ENCODE measurements around the gene KIF6.

Gene KIF6

DNA sequence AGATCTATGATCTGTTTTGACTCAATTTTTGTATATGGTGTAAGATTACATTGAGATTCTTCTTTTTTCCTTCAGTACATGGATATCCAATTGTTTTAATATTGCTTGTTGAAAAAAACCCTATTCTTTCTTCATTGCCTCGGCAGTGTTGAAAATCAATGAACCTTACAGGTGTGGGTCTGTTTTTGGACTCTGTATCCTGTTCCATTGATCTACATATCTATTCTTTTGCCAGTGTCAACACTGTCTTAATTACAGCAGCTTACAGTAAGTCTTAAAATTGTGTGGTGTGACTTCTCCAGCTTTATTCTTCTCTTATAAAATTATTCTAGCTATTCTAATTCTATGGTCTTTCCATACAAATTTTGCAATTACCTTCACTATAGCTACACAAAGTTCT is 320.9 kb downstream of the KIF6 start:
- DNase-seq (ENCODE audit: low read depth, low spot score) = no peak
- TF ChIP-seq, protein P1, sequence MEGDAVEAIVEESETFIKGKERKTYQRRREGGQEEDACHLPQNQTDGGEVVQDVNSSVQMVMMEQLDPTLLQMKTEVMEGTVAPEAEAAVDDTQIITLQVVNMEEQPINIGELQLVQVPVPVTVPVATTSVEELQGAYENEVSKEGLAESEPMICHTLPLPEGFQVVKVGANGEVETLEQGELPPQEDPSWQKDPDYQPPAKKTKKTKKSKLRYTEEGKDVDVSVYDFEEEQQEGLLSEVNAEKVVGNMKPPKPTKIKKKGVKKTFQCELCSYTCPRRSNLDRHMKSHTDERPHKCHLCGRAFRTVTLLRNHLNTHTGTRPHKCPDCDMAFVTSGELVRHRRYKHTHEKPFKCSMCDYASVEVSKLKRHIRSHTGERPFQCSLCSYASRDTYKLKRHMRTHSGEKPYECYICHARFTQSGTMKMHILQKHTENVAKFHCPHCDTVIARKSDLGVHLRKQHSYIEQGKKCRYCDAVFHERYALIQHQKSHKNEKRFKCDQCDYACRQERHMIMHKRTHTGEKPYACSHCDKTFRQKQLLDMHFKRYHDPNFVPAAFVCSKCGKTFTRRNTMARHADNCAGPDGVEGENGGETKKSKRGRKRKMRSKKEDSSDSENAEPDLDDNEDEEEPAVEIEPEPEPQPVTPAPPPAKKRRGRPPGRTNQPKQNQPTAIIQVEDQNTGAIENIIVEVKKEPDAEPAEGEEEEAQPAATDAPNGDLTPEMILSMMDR (IDR thresholded peaks at IDR 0.05; ENCODE audit: low read depth, low read length) = no peak
- no peak overlapping the region for H3K4me3 ChIP-seq (ENCODE audit: low read depth, low read length)
- in situ Hi-C loops (cut with HindIII; ENCODE audit: low sequenced_read_pairs) = no loop called here

DNA sequence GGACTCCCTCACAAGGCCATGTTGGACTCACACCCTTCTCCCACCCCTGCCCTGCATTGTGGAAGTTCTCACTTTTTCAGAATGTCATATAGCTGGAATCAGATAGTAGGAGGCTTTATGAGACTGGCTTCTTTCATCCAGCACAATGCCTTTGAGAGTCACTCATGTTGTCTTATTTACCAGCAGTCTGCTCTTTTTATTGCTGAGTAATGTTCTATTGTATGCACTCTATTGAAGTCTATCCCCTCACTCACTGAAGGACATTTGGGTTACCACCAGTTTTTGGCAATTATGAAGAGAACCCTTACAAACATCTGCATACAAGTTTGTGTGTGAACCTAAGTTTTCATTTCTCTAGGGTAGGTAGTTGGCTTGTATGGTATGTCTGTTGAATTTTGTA is 321.9 kb downstream of the KIF6 start:
- DNase-seq (ENCODE audit: low read depth, low spot score) = no peak
- TF ChIP-seq, protein P1 (IDR thresholded peaks at IDR 0.05; ENCODE audit: low read depth, low read length) = no peak
- H3K4me3 ChIP-seq (ENCODE audit: low read depth, low read length) = no peak overlapping the region
- in situ Hi-C loops (cut with HindIII; ENCODE audit: low sequenced_read_pairs) = no loop called here

DNA sequence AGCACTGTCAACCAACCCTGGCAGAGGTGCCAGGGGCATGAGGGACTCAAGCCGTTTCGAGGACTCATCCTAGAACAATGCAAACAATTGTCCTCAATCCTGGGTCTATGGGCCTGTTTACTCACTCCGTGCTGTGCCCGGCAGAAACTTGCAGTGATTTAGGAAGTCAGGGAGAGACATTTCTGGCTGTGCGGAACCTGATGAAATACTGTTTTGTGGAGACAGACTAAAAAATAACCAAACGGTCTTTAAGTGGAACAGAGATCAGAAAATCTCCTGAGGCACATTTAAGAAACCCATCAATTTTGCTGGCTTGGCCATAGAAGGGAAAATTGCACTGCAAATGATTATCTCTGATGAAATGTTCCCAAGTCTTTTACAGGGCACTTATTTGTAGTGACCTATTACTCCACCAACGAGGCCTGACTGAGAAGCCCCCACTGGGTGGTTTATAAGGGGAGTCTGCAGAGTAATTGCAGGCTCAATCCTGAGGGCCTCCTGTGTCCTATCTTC is 322.9 kb downstream of the KIF6 start:
- no peak overlapping the region for H3K4me3 ChIP-seq (ENCODE audit: low read depth, low read length)
- in situ Hi-C loops (cut with HindIII; ENCODE audit: low sequenced_read_pairs) = no loop called here
- DNase-seq (ENCODE audit: low read depth, low spot score) = no peak
- TF ChIP-seq, protein P1 (IDR thresholded peaks at IDR 0.05; ENCODE audit: low read depth, low read length) = no peak

DNA sequence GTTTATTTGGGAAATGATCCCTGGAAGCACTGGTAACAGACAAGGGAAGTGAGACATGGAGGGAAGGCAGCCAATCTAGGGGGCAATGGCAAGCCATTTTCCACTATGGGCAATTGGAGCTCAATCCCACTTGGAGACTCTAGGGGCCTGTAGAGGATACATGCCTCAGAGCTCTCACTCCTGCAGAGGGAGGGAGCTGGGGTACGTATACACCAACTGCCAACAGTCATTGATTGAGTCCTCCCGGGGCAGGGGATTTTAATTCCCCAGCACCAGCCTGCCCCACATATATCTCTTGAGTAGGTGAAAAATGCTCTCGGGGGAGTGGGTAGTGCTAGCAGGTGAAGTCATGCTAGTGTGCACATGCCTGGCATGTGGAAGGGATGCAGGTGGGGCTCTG is 323.8 kb downstream of the KIF6 start:
- DNase-seq (ENCODE audit: low read depth, low spot score) = no peak
- TF ChIP-seq, protein P1 (IDR thresholded peaks at IDR 0.05; ENCODE audit: low read depth, low read length) = no peak
- H3K4me3 ChIP-seq (ENCODE audit: low read depth, low read length) = no peak overlapping the region
- in situ Hi-C loops (cut with HindIII; ENCODE audit: low sequenced_read_pairs) = no loop called here

GRCh38 chr6:39400026-39400425 is 325.2 kb downstream of the KIF6 start:
- DNase-seq (ENCODE audit: low read depth, low spot score) = no peak
- TF ChIP-seq, protein P1 (IDR thresholded peaks at IDR 0.05; ENCODE audit: low read depth, low read length) = no peak
- in situ Hi-C loops (cut with HindIII; ENCODE audit: low sequenced_read_pairs) = no loop called here
- no peak overlapping the region for H3K4me3 ChIP-seq (ENCODE audit: low read depth, low read length)

DNA sequence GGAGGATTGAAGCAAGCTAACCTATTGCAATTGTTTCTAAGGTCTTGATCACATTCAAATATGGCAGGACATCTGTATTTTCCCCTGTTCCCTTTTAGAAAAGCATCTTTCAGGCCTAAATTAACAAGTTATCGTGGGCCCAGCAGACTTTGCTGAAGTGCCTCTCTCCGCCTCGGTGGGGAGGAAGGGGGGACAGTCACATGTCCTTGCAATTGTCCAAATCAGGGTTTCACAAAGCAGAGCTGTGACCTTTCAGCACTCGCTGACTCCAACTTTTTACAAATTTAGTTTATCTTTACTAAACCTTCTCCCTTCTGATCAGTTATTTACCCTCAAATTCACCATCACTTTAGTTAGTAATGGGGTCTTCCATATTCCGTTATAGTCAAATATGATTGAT is 328.4 kb downstream of the KIF6 start:
- TF ChIP-seq, protein P1 (IDR thresholded peaks at IDR 0.05; ENCODE audit: low read depth, low read length) = no peak
- no peak overlapping the region for H3K4me3 ChIP-seq (ENCODE audit: low read depth, low read length)
- DNase-seq (ENCODE audit: low read depth, low spot score) = no peak
- in situ Hi-C loops (cut with HindIII; ENCODE audit: low sequenced_read_pairs) = no loop called here

DNA sequence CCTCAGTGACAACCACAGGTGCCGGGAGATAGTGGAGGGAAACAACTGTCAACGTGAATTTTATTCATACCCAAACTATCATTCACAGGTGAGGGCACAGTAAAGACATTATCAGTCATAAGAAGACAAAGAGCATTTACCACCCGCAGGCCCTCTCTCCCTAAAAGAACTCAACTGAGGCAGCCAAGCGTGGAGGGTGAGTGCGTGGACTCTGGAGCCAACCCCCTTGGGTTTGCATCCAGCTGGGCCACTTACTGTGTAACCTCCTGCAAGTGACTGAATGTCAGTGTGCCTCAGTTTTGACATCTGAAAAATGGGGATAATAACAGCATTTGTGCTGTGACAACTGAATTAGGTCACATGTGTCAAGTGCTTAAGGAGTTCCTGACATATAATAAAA is 332.1 kb downstream of the KIF6 start:
- TF ChIP-seq, protein P1 (IDR thresholded peaks at IDR 0.05; ENCODE audit: low read depth, low read length) = no peak
- no peak overlapping the region for H3K4me3 ChIP-seq (ENCODE audit: low read depth, low read length)
- DNase-seq (ENCODE audit: low read depth, low spot score) = no peak
- in situ Hi-C loops (cut with HindIII; ENCODE audit: low sequenced_read_pairs) = no loop called here

All from astrocyte of the spinal cord (primary cell).